HG03575 (cell line): ENCODE data around the gene ELF1.
"Not testable (repeated sequence)": the region's sequence is repeated elsewhere in the genome, so short reads cannot be mapped to it uniquely, and the experiment has no call there.

Experiments
- ATAC-seq: cut with Tn5 transposase; IDR thresholded peaks from one replicate; pipeline ENCODE4 v1.9.1; 2021; ENCODE audit not compliant: unreplicated experiment, insufficient number of reproducible peaks, low FRiP score; ENCODE audit errors: extremely low read depth

The ELF1 gene

DNA sequence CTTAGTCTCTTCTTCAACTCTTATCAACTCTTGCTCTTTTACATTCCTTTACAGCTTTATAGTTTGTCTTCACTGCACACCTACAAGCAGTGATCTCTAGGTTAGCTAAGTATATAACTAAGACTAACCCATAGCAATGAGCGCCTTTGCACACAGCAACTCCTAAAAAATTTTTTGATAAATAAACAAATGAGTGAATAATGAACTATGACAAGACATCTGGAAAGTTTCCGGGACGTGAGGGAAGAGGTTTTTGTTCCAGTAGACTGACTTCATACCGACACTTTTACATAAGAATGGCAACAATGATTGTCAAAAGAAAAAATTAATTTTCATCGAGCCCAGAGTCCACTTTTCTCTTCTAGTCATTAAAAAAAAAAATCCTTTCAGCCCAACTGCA lies 98.3 kb downstream of the ELF1 start:
- no peak for ATAC-seq

DNA sequence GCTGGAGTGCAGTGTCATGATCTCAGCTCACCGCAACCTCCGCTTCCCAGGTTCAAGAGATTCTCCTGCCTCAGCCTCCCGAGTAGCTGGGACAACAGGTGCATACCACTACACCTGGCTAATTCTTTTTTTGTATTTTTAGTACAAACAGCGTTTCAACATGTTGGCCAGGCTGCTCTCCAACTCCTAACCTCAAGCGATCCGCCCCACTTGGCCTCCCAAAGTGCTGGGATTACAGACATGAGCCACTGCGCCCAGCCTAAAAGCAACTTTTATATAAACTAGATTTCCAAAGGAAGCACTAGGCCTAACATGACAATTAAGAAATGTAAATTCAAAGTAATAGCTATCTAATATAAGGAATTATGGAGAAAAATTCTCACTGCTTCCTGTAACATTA lies 99.2 kb downstream of the ELF1 start:
- ATAC-seq = not testable (repeated sequence)

DNA sequence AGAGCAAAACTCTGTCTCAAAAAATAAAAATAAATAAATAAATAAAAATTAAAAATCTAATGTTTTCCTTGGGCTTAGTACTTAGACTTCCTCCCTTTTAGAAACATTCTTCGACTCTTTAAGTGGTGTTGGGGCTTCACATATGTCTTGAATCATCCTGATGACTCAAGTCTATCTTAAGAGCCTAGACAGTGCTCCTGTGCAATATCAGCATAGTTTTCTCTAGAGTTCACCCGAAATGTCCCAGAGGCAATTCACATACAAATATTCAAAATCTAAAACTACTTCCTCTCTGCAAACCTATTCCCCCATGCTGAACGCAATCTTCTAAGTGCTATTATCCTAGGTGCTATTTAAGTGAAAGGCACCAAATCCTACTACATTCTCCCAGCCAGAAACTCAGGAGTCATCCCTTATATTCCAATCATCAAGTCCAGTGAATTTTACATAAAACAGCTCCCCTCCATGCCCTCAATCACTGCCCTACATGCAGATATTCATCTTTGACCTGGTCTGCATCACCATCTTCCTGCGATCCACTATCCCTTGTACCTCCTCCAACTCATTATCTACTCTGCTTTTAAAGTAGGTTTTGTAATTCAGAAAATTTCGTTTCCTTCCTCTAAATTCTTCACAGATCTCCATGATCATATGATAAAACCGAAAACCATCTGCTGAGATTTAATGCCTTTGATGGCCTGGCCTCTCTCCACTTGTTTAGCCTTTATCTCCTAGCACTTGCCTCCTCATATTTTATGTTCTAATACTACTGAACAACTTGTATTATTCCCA lies 102.7 kb downstream of the ELF1 start:
- ATAC-seq = no peak

DNA sequence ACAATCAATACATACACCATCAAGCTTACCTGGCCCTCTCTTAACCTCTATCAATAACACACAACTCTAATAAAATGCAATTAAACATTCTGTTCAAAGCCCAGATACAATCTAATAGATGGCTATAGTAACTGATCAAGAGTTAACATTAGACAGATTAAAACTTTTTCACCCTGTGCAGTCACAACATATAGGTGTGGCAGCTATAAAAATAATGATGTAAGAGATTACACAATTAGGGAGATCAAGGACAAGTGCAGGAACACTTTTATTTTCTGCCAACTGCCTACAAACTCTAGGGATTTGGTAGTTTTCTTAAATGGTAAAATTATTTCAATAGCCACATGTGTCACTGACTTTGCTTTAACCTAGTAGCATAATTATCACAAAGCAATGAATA lies 104.3 kb downstream of the ELF1 start:
- not testable (repeated sequence) for ATAC-seq

DNA sequence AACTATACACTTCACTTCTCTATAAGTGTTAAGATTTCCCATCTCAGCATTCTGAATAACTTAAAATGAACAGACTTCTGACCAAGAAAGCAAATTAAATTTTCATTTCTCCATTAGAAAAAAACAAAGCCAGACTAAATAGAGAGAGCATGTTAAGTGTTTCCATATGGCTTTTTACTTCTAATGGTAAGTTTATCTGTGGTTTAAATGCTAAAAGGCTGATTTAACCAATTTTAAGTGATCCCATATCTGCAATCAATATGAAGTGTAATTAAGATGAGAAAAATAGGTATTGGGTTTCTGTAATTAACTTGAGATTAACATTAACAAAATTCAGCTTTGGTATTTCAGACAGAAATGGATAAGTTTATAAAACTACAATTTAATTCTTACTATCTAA lies 107.8 kb downstream of the ELF1 start:
- no peak for ATAC-seq

DNA sequence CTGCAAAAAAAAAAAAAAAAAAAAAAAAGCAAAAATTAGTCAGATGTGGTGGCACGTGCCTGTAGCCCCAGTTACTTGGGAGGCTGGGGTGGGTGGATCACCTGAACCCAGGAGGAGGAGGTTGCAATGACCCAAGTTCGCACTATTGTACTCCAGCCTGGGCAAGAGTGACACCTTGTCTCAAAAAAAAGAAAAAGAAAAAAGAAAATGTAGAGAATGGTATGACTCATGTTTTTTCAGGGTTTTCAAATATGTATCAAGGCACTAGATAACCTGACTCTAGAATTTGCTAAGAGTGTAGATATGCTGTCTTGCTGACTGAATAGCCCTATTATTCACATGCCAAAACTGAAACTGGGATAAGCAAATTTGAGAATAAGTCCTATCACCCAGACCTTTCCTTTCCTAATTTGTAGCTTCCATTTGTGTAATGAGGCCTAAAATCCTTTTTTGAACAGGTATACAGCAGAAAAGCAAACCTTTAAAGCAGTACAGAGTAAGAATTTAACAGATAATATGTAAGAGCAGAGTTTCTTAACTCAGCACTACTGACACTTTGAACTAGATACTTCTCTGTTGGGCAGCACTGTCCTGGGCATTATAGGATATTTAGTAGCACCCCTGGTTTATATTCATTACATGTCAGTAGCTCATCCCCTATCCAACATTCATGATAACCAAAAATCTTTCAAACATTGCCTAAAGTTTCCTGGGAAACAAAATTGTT lies 108.6 kb downstream of the ELF1 start:
- ATAC-seq = no peak

DNA sequence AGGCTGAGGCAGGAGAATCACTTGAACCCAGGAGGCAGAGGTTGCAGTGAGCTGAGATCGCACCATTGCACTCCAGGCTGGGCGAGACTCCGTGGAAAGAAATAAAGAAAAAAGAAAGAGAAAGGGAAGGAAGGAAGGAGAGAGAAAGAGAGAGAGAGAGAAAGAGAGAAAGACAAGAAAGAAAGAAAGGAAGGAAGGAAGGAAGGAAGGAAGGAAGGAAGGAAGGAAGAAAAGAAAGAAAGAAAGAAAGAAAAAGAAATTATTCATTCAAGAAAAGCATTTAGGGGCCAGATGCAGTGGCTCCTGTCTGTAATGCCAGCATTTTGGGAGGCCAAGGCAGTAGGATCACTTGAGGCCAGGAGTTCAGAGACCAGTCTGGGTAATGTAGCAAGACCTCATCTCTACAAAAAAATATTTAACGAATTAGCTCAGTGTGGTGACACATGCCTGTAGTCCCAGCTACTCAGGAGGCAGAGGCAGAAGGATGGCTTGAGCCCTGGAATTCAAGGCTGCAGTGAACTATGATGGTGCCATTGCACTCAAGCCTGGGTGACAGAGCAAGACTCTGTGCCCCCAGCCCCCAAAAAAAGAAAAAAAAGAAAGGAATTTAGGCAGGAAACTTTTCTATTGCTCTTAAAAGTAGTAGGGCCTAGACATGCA lies 109.4 kb downstream of the ELF1 start:
- not testable (repeated sequence) for ATAC-seq

DNA sequence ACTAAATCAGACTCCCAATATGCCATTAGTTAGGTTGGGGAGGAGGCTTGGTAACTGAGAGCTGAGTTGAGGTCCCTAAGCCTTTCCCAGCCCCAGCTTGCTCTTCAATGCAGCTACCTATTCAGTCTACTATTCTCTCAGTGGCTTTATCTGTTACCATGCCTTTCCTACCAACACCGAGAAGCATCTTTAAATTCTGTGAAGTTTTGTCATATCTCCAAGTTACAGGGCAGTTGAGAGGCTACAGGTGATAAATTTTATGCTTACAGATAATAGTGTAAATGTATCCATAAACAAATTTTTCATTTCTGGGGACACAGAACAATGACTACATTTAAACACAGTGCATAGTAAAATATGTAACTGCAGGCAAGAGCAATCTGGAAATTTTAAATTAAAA lies 110.6 kb downstream of the ELF1 start:
- ATAC-seq = no peak

DNA sequence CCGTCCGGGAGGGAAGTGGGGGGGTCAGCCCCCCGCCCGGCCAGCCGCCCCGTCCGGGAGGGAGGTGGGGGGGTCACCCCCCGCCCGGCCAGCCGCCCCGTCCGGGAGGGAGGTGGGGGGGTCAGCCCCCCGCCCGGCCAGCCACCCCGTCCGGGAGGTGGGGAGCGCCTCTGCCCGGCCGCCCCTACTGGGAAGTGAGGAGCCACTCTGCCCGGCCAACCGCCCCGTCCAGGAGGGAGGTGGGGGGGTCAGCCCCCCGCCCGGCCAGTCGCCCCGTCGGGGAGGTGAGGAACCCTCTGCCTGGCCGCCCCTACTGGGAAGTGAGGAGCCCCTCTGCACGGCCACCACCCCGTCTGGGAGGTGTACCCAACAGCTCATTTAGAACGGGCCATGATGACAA lies 118.1 kb downstream of the ELF1 start:
- ATAC-seq = not testable (repeated sequence)

DNA sequence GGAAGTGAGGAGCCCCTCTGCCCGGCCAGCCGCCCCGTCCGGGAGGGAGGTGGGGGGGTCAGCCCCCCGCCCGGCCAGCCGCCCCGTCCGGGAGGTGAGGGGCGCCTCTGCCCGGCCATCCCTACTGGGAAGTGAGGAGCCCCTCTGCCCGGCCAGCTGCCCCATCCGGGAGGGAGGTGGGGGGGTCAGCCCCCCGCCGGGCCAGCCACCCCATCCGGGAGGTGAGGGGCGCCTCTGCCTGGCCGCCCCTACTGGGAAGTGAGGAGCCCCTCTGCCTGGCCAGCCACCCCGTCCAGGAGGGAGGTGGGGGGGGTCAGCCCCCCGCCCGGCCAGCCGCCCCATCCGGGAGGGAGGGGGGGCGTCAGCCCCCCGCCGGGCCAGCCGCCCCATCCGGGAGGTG lies 118.5 kb downstream of the ELF1 start:
- ATAC-seq = not testable (repeated sequence)

DNA sequence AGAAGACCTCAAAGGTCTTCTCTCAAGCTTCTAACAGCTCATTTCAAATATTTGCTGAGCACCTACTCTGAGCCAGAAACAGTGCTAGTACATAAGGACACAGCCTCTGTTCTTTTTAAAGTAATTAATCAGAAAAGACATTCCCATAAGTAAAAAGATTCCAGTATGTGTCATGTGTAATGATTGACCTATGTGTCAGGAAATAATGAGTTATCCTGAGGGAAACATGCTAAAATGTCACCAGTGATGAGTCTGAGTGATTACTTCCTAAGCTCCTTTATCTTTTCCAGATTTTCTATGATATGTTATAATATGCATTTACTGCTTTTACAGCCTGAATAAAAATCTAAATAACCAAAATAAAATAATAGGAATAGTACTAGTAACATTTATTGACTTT lies 122.1 kb downstream of the ELF1 start:
- no peak for ATAC-seq

DNA sequence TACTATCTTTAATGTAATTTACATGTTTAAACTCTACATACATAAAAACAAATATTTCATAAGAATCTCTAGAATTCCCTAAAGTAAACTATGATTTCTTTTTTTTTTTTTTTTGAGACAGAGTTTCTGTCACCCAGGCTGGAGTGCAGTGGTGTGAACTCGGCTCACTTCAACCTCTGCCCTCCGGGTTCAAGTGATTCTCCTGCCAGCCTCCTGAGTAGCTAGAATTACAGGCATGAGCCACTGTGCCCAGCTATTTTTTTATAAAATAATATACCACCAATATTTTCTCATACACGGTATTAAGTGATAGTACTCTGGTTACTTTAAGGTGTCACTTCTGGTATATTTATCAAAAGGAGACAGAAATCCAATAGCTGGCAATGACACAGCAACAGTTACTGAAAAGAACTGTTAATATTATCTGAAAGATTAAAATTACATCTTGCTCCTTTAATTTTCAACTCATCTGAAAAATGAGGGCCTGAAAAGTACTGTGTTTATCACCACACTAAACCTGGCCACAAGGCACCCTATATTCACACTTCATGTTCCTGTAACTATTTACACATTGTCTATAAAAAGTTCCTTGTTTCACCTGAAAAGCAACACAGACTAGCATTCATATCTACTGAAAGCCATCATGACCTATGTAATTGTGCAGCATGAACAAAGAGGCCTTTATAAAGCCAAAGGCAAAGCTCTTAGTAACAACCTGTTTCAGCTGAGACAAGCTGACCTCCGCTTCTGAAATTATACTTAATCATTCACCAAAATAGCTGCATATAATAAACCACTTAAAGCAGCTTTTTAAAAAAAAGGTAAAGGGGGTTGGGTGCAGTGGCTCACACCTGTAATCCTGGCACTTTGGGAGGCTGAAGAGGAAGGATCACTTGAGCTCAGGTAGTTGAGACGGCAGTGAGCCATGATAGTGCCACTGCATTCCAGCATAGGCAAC lies 123.6 kb downstream of the ELF1 start:
- no peak for ATAC-seq

DNA sequence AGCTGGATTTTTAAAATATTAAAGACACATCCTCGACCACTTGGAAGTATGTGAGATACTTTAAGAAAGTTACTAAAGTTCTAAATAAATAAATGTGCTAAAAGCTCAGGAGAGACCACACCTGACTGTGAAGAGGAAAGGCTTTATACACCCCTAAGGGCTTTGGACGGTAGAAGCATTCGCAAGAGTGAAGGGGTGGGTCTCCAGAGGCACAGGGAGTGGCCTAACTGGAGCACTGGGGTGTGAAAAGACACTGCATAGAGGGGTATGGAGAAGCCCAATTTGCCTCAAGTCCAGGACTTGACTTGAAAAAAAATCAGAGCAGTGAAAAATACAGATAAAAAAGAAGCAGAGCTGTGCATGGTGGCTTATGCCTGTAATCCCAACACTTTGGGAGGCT lies 125.5 kb downstream of the ELF1 start:
- ATAC-seq = not testable (repeated sequence)

DNA sequence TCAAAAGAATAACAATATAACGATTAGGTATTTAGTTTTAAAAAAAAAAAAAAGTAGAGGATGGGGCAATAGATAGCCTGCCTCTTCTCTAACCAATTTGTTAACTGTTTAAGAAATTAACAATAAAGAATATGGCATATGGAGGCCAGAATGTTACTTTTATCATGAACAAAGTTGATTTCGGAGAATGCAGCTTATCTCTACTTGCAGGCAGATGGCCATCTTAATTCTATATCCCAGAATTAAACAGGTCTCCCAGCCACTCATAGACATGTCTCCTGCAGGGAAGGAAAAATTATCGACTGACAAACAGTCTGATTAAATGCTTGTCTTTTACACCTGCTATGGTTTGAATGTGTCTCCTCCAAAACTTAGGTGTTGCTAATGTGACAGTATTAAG lies 133.1 kb downstream of the ELF1 start:
- no peak for ATAC-seq

DNA sequence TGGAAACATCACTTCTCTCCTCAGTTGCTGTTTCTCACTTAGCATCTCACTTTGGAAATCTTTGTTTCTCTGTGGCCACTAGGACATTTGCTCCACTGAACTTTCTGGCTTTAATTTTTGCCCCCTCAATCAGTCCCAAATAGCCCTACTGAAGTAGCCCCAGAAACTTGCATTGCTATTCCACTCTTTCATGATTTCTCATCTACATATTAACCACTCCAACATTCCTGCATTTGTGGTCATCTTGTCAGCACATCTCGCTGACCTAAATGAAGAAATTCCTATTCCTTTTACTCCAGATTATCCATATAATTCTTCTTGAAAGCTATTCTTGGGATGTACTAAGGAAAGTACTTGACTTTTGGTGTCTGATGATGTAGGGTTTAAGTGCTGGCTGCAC lies 134.9 kb downstream of the ELF1 start:
- not testable (repeated sequence) for ATAC-seq
